SW 1271 (cell line): Measurements from ENCODE around the gene DHX34.
A peak's percentile ranks its signal among the peaks of the same experiment; 100 is the strongest.

Source experiments
- DNase-seq, 2 experiments: peaks; one replicate each; lab custom pipeline; 2025; lab: John Stamatoyannopoulos, UW

Gene DHX34

DNA sequence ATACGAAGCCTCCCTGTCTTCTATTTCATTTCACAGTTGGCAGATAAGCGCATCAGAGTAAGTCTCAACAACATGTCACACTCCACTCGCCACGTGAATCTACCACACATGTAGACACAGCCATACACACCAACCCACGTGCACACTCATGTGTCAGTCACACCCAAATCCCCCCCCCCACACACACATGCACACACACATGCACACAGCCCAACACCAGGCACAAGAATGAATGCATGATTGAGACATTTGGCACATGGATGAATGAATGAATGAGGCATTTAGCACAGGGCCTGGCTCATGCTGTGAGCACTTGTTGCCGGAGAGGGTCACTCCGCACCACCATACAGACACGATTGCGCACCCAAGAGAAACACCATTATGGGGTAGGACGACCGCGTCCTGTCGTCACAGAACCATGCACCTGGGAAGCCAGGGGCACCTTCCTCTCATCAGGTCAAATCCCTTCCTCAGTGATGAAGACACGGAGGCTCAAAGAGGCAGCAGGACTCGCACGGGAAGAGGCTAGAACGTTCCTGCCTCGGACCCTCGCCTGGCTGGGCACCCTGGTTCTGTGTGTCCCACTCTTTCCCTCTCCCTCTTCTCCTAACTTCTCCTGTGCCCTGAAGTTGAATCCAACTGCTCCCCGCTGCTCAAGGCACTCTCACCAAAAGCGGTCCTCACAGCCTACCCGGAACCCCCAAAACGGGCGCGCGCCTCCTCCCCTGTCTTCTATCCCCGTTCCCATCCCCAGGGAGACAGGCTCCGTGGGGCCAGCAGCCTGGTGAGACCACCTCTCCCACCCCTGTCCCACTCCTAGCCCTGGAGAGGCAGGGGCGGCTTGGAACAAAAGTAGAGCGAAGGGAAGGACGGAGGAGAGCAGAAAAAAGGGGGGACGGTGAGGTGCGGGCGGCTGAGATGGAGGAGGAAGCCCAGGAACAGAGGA, 68.9 kb downstream of the DHX34 start:
- DNase-seq, result no peak

DNA sequence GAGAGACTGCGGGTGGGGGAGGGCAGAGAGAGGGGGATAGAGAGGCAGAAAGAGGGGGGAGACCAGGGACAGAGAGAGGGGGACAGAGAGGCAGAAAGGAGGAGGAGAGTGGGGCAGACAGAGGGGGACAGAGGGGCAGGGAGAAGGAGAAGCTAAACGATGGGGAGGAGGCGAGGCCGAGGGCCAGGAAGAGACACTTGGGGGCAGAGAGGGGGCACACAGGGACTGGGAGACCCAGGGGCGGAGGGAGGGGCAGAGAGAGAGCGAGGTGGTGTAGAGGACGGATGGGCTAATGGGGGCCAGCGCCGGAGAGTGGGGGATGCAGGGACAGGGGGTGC, 69.5 kb downstream of the DHX34 start:
- DNase-seq, result no peak

- no peak for DNase-seq
These were observed 70.1 kb downstream of the DHX34 start, which contains the start of gene MEIS3 for GRCh38 chr19:47419030-47419783. Gene MEIS3, minus strand, starts transcription at chr19:47419527. Its CDS starts 446 bp downstream, at chr19:47419081.

DNA sequence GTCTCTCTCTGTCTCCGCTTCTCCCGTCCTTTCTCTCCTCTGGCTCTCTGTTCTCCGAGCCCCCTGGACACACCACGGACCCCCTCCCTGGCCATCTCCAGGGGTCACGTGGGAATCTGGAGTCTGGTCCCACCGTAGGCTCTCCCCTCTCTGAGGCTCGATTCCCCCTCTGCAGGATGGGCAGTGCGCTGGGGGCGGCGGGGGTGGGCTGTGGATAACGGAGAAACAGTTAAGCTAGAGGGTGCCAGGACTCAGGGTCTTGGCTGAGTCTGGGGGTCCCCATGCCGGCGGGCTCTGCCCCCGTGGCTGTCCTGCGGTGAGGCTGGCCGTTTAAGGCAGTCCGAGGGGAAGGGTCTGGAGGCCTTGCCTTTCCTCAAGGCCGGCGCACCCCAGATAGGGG, 70.7 kb downstream of the DHX34 start:
- no peak for DNase-seq

DNA sequence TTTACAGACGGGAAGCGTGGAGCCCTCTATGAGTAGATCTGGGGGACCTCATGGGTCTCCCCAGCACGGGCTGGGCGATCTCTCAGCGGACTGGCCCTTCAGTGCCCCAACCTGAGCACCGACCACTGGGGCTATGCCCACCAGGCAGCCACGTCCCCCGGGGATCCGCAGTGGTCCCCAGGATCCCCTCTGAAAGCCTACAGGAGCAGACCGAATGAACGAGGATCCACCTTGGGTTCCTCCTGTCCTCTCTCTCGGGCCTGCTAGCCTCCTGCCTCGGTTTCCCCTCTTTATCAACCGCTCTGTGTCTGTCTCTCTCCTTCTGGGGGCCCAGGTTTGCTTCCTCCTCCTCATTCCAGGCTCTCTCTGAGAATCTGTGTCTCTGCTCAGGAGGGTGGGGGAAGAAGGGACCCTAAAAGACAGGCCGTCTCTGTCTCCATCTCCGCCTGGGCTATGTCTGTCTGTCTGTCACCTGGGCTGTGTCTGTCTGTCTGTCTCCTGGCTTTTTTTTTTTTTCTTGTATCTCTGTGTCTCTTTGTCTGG, 72.2 kb downstream of the DHX34 start:
- DNase-seq, result no peak

DNA sequence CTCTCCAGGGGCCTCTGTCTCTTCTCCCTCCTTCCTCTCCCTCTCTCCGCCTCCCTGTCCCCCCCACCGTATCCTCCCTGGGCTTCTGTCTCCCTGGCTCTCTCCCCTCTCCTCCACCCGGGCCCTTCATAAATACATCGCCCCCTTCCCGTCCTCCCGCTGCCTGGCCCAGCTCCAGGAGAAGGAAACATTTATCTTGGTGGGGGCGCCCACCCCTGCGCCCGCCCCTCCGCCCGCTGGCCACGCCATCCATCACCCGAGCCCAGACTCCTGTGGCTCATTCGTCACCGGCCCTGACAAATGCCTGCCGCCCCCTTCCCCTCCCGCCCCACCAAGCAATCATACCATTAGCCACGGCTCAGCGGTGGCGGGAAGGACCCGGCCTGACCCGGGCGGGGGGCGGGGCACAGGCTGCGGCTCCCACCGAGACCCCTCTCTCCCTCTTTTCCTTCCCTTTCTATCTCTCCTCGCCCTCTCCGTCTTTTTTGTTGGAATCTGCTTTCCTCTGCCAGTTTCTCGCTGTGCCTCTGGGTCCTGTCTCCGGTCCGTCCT, 72.8 kb downstream of the DHX34 start:
- no peak for DNase-seq

DNA sequence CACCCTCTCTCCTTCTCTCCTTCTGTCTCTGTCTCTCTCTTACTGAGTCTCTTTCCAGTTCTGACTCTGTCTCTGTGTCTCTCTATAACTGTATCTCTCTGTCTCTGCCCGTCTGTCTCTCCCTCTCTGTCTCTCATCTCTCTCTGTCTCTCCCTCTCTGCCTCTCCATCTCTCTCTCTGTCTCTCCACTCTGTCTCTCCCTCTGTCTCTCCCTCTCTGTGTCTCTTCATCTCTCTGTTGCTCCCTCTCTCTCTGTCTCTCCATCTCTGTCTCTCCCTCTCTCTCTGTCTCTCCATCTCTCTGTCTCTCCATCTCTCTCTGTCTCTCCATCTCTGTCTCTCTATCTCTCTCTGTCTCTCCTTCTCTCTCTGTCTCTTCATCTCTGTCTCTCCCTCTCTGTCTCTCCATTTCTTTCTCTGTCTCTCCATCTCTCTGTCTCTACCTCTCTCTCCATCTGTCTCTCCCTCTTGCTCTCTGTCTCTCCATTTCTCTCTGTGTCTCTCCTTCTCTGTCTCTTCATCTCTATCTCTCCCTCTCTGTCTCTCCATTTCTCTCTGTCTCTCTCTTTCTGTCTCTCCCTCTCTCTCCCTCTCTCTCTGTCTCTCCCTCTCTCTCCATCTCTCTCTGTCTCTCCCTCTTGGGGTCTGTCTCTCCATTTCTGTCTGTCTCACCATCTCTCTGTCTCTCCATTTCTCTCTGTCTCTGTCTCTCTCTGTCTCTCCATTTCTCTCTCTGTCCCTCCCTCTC, 73.5 kb downstream of the DHX34 start:
- no peak for DNase-seq

- DNase-seq, result no peak
These were observed 74.2 kb downstream of the DHX34 start for GRCh38 chr19:47423203-47423882.

DNA sequence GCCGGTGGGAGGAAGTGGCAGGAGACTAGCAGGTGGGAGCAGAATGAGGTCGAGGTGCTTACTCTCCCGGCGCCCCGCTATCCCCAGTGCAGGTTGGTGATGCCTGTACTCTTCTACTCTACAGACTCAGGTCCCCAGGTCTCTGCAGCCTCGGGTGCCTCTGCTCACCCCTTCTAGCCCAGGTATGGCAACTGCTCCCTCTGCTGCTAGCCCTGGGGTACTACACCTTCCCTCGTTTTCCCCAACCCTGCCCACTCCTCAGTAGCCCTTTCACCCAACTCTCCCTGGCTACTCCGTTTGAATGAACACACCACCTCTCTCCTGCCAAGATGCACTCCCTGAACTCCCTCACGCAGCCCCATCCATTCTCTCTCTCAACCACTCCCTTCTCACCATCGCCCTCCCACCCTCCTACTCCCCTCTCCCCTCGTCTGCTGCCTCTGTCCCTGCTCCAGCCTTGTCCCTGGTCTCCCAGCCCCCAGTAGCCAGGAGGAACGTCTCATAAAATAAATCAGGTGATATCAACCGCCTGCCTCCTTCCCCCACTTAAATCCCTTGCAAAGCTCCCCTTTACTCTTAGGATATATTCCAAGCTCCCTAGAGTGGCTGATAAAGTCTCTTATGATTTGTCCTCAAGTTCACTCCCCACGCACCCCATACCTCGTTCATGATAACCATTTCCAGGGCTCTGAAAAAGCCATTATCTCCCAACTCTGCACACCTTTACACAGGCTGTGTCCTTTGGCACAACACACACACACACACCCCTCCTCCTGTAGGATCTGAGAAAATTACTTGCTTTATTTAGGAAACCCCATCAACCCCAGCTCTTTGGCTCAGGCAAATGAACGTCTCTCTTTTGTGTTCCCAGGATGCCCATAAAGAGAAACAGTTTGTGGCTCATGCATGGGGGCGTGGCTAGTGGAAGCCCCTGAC, 78.4 kb downstream of the DHX34 start:
- peak in 1 of 2 experiments; percentile 38 for DNase-seq

DNA sequence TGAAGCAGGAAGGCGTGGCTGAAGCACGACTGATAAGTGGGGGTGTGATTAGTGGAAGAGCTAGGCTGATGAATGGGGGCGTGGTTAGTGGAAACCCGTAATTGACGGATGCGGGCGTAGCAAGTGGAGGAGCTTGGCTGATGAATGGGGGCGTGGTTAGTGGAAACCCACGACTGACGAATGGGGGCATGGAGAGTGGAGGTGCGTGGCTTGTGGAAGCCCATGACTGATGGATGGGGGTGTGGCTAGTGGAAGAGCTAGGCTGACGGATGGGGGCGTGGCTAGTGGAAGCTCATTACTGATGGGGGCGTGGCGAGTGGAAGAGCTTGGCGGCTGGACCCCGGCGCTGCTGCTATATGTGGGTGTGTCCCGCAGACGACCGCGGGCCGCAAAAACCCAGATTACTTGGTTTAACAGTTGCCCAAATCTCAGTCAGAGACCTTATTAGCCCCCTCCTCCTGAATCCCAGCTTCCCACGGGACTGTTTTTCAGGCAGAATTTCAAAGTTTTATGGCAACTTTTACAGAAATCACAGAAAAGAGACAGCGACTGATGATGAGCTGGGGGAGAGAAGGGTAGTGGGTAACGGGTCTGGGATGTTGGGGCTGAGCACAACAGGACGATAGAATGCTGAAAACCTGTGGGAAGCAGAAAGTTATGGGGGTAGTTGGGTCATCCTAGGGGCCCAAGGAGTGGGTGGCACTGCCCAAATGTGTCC, 79.2 kb downstream of the DHX34 start:
- peak; percentile 92 to 93 for DNase-seq

DNA sequence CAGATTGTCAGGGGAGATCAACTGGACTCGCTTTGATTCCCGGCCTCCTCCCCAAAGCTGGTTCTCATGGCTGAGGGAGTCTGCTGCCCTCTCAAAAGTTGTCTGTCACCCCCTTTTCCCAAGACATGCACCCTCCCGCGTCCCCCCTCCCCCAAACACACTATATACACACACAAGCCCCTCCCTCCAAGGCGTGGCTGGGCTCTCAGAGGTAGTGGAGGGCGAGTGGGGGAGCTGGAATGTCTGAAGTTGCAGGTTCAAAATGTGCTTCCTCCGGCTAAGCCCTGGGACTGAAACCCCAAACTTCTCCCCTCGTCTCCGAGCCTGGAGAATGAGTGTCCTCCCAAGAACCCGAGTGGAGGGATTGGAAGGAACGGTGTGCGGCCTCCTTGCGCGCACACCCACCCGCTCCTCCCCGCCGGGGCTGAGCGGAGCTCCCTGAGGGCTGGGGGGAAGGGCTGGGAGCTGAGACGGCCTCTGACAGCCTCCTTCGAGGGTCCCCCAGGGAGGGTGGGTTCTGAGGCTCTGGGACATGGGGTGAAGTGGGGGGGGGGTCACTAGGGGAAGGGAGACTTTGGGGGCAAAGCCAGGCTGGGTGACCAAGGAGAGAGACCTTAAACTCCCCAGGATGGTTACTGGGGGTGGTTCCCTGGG, 80.2 kb downstream of the DHX34 start:
- DNase-seq, result no peak

DNA sequence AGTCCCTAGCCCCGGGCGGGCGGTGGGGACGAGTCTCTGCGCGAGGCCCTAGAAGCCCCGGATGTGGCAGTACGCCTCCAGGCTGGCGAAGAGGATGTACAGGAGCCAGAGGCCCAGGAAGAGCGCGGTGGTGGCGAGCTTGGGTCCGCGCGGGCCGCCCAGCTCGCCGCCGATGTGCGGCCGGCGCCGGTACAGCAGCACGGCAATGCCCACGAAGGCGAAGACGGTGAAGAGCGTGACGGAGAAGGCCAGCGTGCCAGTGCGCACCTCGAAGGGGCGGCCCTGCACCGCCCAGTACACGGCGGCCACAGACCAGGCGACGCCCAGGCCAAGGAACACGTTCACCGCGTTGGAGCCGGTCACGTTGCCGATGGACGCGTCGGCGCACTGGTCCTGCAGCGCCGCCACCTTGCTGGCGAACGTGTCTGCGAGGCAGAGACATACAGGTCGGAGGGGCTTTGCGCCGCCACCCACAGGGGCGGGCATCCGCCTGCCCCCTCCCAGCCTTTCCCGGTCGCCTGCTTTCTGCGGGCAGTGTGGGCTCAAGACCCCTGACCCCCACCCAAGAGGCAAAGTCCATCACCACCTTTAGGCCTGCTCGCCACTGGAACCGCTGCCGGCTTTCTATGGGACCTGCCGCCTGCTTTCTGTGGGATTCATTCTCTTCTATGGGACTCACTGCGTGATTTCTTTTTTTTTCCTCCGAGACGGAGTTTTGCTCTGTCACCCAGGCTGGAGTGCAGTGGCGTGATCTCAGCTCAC, 81.1 kb downstream of the DHX34 start:
- no peak for DNase-seq

- no peak for DNase-seq
These were observed 83.0 kb downstream of the DHX34 start for GRCh38 chr19:47432091-47432490.
